Transverse colon (tissue), 4 donors: ENCODE data around the gene PTPRE. TPM values are rescaled to one million over a fixed set of nuclear protein-coding genes. Genes with fewer than 3 reads are reported as not detected.

Experiments
- DNase-seq: peaks from one replicate; pipeline ENCODE4 v3.0.0-alpha.2; 2019
- H3K27ac ChIP-seq, 4 donors: fragments of 200-600 bp; sonication (generic); 2 replicates each; pipeline ENCODE4 v1.5.1; 2016 to 2018; ENCODE audit warnings: inconsistent platforms in 4 of 4
- H3K27me3 ChIP-seq: fragments of 200-600 bp; sonication (generic); 2 replicates; pipeline ENCODE4 v1.5.1; 2017; ENCODE audit warnings: inconsistent platforms
- H3K36me3 ChIP-seq, 4 donors: fragments of 200-600 bp; sonication (generic); 2 replicates each; pipeline ENCODE4 v1.5.1; 2017 to 2019; ENCODE audit warnings: inconsistent platforms in 4 of 4
- H3K4me1 ChIP-seq, 4 donors: fragments of 200-600 bp; sonication (generic); 2 replicates each; pipeline ENCODE4 v1.5.1; 2017 to 2020; ENCODE audit warnings: inconsistent platforms in 4 of 4
- H3K4me3 ChIP-seq, 4 donors: fragments of 200-600 bp; sonication (generic); 1 replicate in 1 of 4; 2 replicates in 3 of 4; pipeline versions ENCODE4 v1.5.1 to v1.6.1; 2017 to 2019; ENCODE audit warnings: inconsistent platforms in 4 of 4
- H3K9me3 ChIP-seq, 2 donors: fragments of 200-600 bp; sonication (generic); 2 replicates each; pipeline ENCODE4 v1.5.1; 2017 to 2019; ENCODE audit warnings: inconsistent platforms in 2 of 2
- EP300 ChIP-seq: sonication (generic); formaldehyde crosslinking; IDR thresholded peaks from one replicate; pipeline ENCODE4 v1.6.1; 2017; ENCODE audit warnings: antibody characterized with exemption, low read depth
- POLR2A ChIP-seq: fragments of 450-650 bp; IDR thresholded peaks from one replicate; pipeline ENCODE4 v1.6.1; 2016; ENCODE audit warnings: antibody characterized with exemption, mild to moderate bottlenecking, moderate library complexity
- POLR2AphosphoS5 ChIP-seq, 3 donors: sonication (generic); formaldehyde crosslinking; IDR thresholded peaks; one replicate each; pipeline ENCODE4 v1.6.1; 2016; ENCODE audit warnings: antibody characterized with exemption in 3 of 3
- WGBS, 2 donors: methylation state at CpG; one replicate each; pipeline ENCODE4 v1.1.5; 2018; ENCODE audit warnings: low coverage in 1 of 2; 5-methylcytosine and 5-hydroxymethylcytosine counted together
- in situ Hi-C, 4 donors: fragments of 200-750 bp; cut with MboI; loops; one replicate each; pipeline versions ENCODE4 v1.15.0 to v1.15.1; 2017; ENCODE audit warnings: low sequenced_read_pairs in 3 of 4, low pct_ligation_motif_present in 1 of 4, low pct_unique_long_range_greater_than_20kb in 1 of 4
- intact Hi-C: fragments of 100-400 bp; cut with DNase I; formaldehyde crosslinking; loops from one replicate; pipeline ENCODE4 v1.15.1; 2023; ENCODE audit warnings: low total_unique reads
- total RNA-seq, 4 donors: library from RNA; depleted of rRNA; stranded (reverse); fragments of >200 nt; gene quantifications; one replicate each; pipeline ENCODE4 v1.1.0, GENCODE V29; 2016
- TF ChIP-seq, protein P1 (sequence below), 5 experiments: fragments of 200-600 bp in 3 of 5; fragments of 450-650 bp in 2 of 5; sonication (generic) in 3 of 5; IDR thresholded peaks; 1 replicate in 2 of 5; 2 replicates in 3 of 5; pipeline ENCODE4 v1.5.1; 2016 to 2017; ENCODE audit warnings: antibody characterized with exemption in 5 of 5, inconsistent platforms in 3 of 5, mild to moderate bottlenecking in 2 of 5, moderate library complexity in 1 of 5

The PTPRE gene
- total RNA-seq, 4 donors from 2014 or later, result 25.7 to 43.6 (median 26.7) TPM

DNA sequence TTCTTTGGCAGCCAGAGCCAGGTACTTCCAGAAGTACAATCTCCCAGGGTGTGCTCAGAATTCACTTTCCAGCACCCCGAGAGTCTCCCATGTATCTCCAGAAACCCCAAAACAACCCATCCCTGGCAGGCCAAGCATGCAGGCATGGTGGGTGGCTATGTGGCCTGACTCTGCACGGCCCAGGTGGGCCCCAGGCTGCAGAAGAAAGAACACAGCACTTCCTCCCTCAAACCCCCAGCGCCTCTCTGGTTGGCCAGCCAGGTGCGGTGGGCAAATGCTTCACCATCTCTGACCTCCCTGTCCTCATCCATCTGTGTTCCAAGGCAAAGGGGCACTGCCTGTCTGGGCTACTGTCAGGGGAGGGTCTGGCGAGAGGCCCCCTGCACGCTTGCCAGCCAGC, 119.0 kb downstream of the PTPRE start:
- TF ChIP-seq POLR2AphosphoS5 (IDR thresholded peaks at IDR 0.05), result no peak
- no peak for TF ChIP-seq POLR2A
- TF ChIP-seq, protein P1, sequence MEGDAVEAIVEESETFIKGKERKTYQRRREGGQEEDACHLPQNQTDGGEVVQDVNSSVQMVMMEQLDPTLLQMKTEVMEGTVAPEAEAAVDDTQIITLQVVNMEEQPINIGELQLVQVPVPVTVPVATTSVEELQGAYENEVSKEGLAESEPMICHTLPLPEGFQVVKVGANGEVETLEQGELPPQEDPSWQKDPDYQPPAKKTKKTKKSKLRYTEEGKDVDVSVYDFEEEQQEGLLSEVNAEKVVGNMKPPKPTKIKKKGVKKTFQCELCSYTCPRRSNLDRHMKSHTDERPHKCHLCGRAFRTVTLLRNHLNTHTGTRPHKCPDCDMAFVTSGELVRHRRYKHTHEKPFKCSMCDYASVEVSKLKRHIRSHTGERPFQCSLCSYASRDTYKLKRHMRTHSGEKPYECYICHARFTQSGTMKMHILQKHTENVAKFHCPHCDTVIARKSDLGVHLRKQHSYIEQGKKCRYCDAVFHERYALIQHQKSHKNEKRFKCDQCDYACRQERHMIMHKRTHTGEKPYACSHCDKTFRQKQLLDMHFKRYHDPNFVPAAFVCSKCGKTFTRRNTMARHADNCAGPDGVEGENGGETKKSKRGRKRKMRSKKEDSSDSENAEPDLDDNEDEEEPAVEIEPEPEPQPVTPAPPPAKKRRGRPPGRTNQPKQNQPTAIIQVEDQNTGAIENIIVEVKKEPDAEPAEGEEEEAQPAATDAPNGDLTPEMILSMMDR (IDR thresholded peaks at IDR 0.05), result no peak
- TF ChIP-seq EP300, result no peak
- WGBS, 2 donors, result 79 to 100% methylated on average over 1 to 6 of the region's 6 CpGs
- Histone ChIP-seq H3K27me3 (no peaks in the 10 kb centered on the region), H3K27ac (no peak overlapping the region), H3K9me3 (no peaks in the 10 kb centered on the region), H3K4me3 (no peak overlapping the region), H3K36me3 (no peaks in the 10 kb centered on the region), H3K4me1 (no peaks in the 10 kb centered on the region)
- intact Hi-C loops (no loop called here), in situ Hi-C loops (no loop called here)
- no peak for DNase-seq

DNA sequence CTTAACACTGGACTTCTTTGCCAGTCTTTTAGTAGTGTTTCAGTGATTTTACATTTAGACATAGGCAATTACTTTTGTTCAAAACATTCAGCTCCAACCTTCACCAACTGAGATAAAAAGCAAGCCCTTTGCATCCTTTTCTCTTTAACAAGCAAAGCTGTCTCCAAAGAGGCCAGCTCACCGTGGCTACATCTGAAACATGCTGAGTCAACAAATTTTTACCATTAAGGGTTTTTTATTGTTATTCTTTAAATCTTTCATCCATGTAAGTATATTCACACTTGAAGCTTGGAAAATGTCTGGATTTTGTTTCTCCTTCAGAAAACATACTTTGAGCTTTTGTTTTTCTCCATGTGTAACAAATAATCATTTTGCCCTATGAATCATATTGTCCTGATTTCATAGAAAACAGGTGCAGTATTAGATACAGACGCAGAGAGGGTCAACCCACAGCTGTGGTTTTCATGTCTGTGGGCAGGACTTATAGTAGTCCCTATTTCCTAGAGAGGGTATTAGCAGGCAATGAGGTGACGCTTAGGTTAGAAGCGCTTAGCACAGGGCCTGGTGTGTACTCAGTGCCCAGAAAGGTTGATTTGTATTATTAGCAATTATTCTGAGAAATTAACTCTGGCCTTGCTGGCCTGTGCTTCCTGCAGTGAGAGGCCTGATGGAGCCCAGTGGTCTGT, 119.9 kb downstream of the PTPRE start:
- intact Hi-C loops, result no loop called here
- H3K4me1 ChIP-seq, result no peaks in the 10 kb centered on the region
- DNase-seq, result no peak

GRCh38 chr10:128027306-128027705, 120.4 kb downstream of the PTPRE start:
- no peak for DNase-seq
- no peaks in the 10 kb centered on the region for H3K9me3 ChIP-seq
- no peak overlapping the region for H3K4me3 ChIP-seq
- no peaks in the 10 kb centered on the region for H3K4me1 ChIP-seq
- 80 to 90% methylated on average over 4 to 8 of the region's 8 CpGs for WGBS, 2 donors
- H3K36me3 ChIP-seq, result no peaks in the 10 kb centered on the region
- intact Hi-C loops (no loop called here), in situ Hi-C loops (no loop called here)
- no peaks in the 10 kb centered on the region for H3K27me3 ChIP-seq
- TF ChIP-seq, protein P1 (IDR thresholded peaks at IDR 0.05), result no peak
- TF ChIP-seq EP300 (no peak), POLR2A (no peak), POLR2AphosphoS5 (IDR thresholded peaks at IDR 0.05) (no peak)
- no peak overlapping the region for H3K27ac ChIP-seq

More for the DNA sequence above, 119.9 kb downstream of the PTPRE start:
- no peak for TF ChIP-seq POLR2AphosphoS5 (IDR thresholded peaks at IDR 0.05)
- TF ChIP-seq EP300, result no peak
- TF ChIP-seq, protein P1 (IDR thresholded peaks at IDR 0.05), result no peak
- TF ChIP-seq POLR2A, result no peak
- 41 to 66% methylated on average over 2 to 4 of the region's 4 CpGs for WGBS, 2 donors
- in situ Hi-C loops, result no loop called here
- Histone ChIP-seq H3K9me3 (no peaks in the 10 kb centered on the region), H3K36me3 (no peaks in the 10 kb centered on the region), H3K4me3 (no peak overlapping the region), H3K27ac (no peak overlapping the region), H3K27me3 (no peaks in the 10 kb centered on the region)

DNA sequence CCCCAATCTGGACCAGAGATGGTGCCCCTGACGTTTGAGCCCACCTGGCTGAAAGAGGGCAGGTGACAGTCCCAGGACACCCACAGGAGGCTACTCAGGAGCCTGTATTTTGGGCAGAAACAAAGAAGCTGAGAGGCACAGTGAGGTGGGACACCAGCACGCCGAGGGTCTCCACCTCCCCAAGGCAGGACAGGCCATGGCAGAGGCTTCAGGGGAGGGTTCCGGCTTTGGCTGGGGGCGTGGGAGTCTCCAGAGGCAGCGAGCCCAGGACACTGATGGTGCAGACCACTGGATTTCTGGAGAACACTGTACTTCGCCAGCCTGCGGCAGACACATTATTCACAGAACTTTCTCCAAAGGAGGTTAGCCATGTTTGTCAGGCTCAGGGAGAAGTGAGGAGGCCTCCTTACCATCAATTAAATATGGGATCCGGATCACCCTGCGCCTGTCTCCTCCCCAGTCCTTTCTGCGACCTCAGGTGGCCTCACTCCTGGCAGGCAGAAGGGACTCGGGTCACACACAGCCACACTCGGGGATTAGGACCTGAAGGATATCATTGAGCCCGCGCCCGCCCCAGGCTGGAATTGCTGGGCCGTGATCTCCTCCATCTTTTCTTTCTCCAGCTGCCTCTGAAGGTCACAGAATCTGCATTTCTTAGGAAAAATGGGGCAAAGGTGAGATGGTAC, 121.1 kb downstream of the PTPRE start:
- Histone ChIP-seq H3K9me3 (no peaks in the 10 kb centered on the region), H3K27me3 (no peaks in the 10 kb centered on the region), H3K36me3 (no peaks in the 10 kb centered on the region), H3K27ac (no peak overlapping the region), H3K4me1 (no peaks in the 10 kb centered on the region), H3K4me3 (no peak overlapping the region)
- in situ Hi-C loops, result no loop called here
- DNase-seq, result no peak
- TF ChIP-seq POLR2AphosphoS5 (IDR thresholded peaks at IDR 0.05) (no peak), EP300 (no peak), POLR2A (no peak)
- TF ChIP-seq, protein P1 (IDR thresholded peaks at IDR 0.05), result no peak
- intact Hi-C loops, result no loop called here
- WGBS, 2 donors, result 80 to 87% methylated on average over 1 to 17 of the region's 17 CpGs
